Neuronal stem cell (in vitro differentiated cells): ENCODE data around the gene C16orf95.
A peak's percentile ranks its signal among the peaks of the same experiment; 100 is the strongest.
"Not testable (repeated sequence)": the region's sequence is repeated elsewhere in the genome, so short reads cannot be mapped to it uniquely, and the experiment has no call there.

ENCODE experiments used
- DNase-seq: peaks from one replicate; pipeline ENCODE4 v3.0.0-alpha.2; 2013; ENCODE audit warnings: low spot score
- H2AFZ ChIP-seq: one replicate; pipeline ENCODE4 v1.6.1; 2013; ENCODE audit warnings: mild to moderate bottlenecking, low read length, inconsistent platforms
- H2AK5ac ChIP-seq: 2 replicates; pipeline ENCODE4 v1.6.1; 2013; ENCODE audit warnings: low read depth, mild to moderate bottlenecking, inconsistent platforms, low read length, moderate library complexity, mixed read lengths
- H2BK120ac ChIP-seq: 2 replicates; pipeline ENCODE4 v1.6.1; 2013; ENCODE audit warnings: low read depth, mild to moderate bottlenecking, inconsistent platforms, low read length, moderate library complexity, mixed read lengths
- H2BK12ac ChIP-seq: one replicate; pipeline ENCODE4 v1.6.1; 2013; ENCODE audit warnings: low read length, inconsistent platforms
- H2BK15ac ChIP-seq: 2 replicates; pipeline ENCODE4 v1.6.1; 2013; ENCODE audit warnings: mild to moderate bottlenecking, low read length, inconsistent platforms, mixed read lengths
- H2BK5ac ChIP-seq: one replicate; pipeline ENCODE4 v1.6.1; 2013; ENCODE audit warnings: inconsistent platforms, mild to moderate bottlenecking, low read length, moderate library complexity
- H3K14ac ChIP-seq: one replicate; pipeline ENCODE4 v1.6.1; 2013; ENCODE audit warnings: low read length, inconsistent platforms
- H3K18ac ChIP-seq: 2 replicates; pipeline ENCODE4 v1.6.1; 2013; ENCODE audit warnings: low read length, inconsistent platforms
- H3K23ac ChIP-seq: 2 replicates; pipeline ENCODE4 v1.6.1; 2013; ENCODE audit warnings: low read depth, mild to moderate bottlenecking, mixed read lengths, low read length, inconsistent platforms; ENCODE audit not compliant: poor library complexity
- H3K27ac ChIP-seq: replicated peaks from 3 replicates; pipeline ENCODE4 v1.5.1; 2013; ENCODE audit warnings: low read length, inconsistent platforms
- H3K27me3 ChIP-seq, 3 experiments: 2 replicates each; pipeline ENCODE4 v1.6.1; 2013; ENCODE audit warnings: low read length in 3 of 3, mild to moderate bottlenecking in 2 of 3, inconsistent platforms in 1 of 3, low read depth in 1 of 3, mixed read lengths in 1 of 3, moderate library complexity in 1 of 3; ENCODE audit not compliant: control insufficient read depth in 3 of 3, insufficient read depth in 3 of 3
- H3K36me3 ChIP-seq, 2 donors: replicated peaks in 1 of 2; 2 replicates each; pipeline ENCODE4 v1.6.1; 2013; ENCODE audit warnings: low read length in 2 of 2; ENCODE audit not compliant: control insufficient read depth in 2 of 2, insufficient read depth in 2 of 2
- H3K4ac ChIP-seq: 2 replicates; pipeline ENCODE4 v1.6.1; 2013; ENCODE audit warnings: inconsistent platforms, mild to moderate bottlenecking, low read length, moderate library complexity
- H3K4me1 ChIP-seq, 2 donors: 1 replicate in 1 of 2; 2 replicates in 1 of 2; pipeline ENCODE4 v1.6.1; 2013; ENCODE audit warnings: low read length in 2 of 2, low read depth in 1 of 2; ENCODE audit not compliant: control insufficient read depth in 2 of 2, insufficient read depth in 1 of 2
- H3K4me2 ChIP-seq: one replicate; pipeline ENCODE4 v1.6.1; 2013; ENCODE audit warnings: mild to moderate bottlenecking, low read length, inconsistent platforms; ENCODE audit not compliant: insufficient read depth, poor library complexity, severe bottlenecking
- H3K4me3 ChIP-seq, 2 donors: 2 replicates each; pipeline ENCODE4 v1.5.1; 2013; ENCODE audit warnings: low read length in 2 of 2, mild to moderate bottlenecking in 2 of 2, inconsistent platforms in 1 of 2, moderate library complexity in 1 of 2
- H3K79me1 ChIP-seq: one replicate; pipeline ENCODE4 v1.6.1; 2013; ENCODE audit warnings: low read depth, mild to moderate bottlenecking, inconsistent platforms, low read length, moderate library complexity
- H3K9ac ChIP-seq: one replicate; pipeline ENCODE4 v1.6.1; 2013; ENCODE audit warnings: mild to moderate bottlenecking, low read depth, low read length, inconsistent platforms; ENCODE audit not compliant: poor library complexity
- H3K9me3 ChIP-seq, 2 donors: replicated peaks in 1 of 2; 2 replicates each; pipeline versions ENCODE3 to v1.6.1; 2013; ENCODE audit warnings: low read length in 2 of 2, mild to moderate bottlenecking in 2 of 2, inconsistent platforms in 1 of 2, low read depth in 1 of 2, mixed read lengths in 1 of 2, moderate library complexity in 1 of 2; ENCODE audit not compliant: control insufficient read depth in 2 of 2, insufficient read depth in 1 of 2
- H4K8ac ChIP-seq: one replicate; pipeline ENCODE4 v1.6.1; 2013; ENCODE audit warnings: low read depth, mild to moderate bottlenecking, inconsistent platforms, low read length, moderate library complexity
- H4K91ac ChIP-seq: one replicate; pipeline ENCODE4 v1.6.1; 2013; ENCODE audit warnings: low read length, low read depth, mild to moderate bottlenecking, inconsistent platforms; ENCODE audit not compliant: poor library complexity
- WGBS, 2 donors: extraction: QIAGEN DNeasy Blood & Tissue Kit; methylation state at CpG; one replicate each; pipeline ENCODE4 v1.1.7; 2013; ENCODE audit warnings: missing lambda C conversion rate in 2 of 2, mixed read lengths in 1 of 2; ENCODE audit not compliant: insufficient read length in 2 of 2, insufficient replicate concordance in 1 of 2; ENCODE audit errors: extremely low coverage in 2 of 2; 5-methylcytosine and 5-hydroxymethylcytosine counted together

C16orf95 gene

GRCh38 chr16:87365021-87365713 is 48.0 kb upstream of the C16orf95 start:
- Histone ChIP-seq H3K36me3 (peaks cover 6 to 39% of the 10 kb centered on the region in 2 donors), H3K9ac (no peak overlapping the region), H3K4ac (no peak overlapping the region), H4K8ac (no peak overlapping the region), H2BK15ac (no peak overlapping the region), H3K23ac (no peak overlapping the region), H2AK5ac (no peak overlapping the region), H3K4me2 (no peak overlapping the region), H3K27ac (no peak overlapping the region), H3K14ac (no peak overlapping the region), H4K91ac (no peak overlapping the region), H2BK120ac (no peak overlapping the region), H3K4me3 (no peak overlapping the region), H3K27me3 (no peaks in the 10 kb centered on the region), H3K9me3 (peaks cover 4 to 8% of the 10 kb centered on the region in 2 donors), H2AFZ (no peak overlapping the region), H3K4me1 (peaks cover 7 to 8% of the 10 kb centered on the region in 2 donors), H2BK12ac (no peak overlapping the region), H2BK5ac (no peak overlapping the region), H3K18ac (no peak overlapping the region), H3K79me1 (peaks cover 10% of the 10 kb centered on the region)
- WGBS, 2 donors: 100% methylated on average over 2 of the region's 13 CpGs; no CpG with 5 or more reads in 1 of the 2 donors
- no peak for DNase-seq

DNA sequence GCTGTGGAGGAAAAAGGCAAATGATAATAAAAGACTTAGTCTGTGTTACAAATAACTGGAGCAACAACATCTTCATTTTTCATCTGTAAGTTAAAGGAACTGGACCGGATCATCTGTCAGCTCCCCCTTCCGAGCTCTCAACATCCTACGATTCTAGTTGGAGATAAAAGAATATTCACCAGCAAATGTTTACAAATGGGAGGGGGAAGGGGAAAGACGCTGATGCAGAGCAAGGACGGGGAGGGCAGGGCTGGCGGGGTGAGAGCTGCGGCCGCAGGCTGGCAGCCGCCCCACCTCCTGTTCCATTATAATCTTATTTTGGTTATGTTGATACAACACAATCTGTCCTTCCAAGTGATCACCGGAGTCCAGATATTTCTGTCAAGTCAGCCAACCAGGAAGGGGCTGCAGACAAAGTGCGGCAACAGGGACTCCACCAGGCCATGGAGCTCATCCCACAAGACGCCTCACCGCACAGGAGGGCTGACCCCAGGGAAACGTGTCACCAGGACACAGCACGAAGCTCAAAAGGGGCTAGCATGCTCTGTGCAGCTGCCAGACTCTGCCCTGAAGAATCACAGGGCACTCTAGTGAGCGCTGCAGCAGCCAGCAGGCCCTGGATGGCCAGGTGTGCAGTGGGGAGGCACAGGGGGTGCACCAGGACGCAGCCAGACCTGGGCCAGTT is 46.7 kb upstream of the C16orf95 start:
- H3K4me3 ChIP-seq: no peak overlapping the region
- H4K8ac ChIP-seq: no peak overlapping the region
- no peak overlapping the region for H2AFZ ChIP-seq
- no peak overlapping the region for H2BK15ac ChIP-seq
- H3K9ac ChIP-seq: peak overlapping the region; percentile 73
- no CpG with 5 or more reads among the region's 17 CpGs for WGBS, 2 donors
- DNase-seq: no peak
- peaks cover 4 to 8% of the 10 kb centered on the region in 2 donors for H3K9me3 ChIP-seq
- no peak overlapping the region for H4K91ac ChIP-seq
- H3K23ac ChIP-seq: no peak overlapping the region
- no peak overlapping the region for H2BK12ac ChIP-seq
- peak overlapping the region; percentile 20 for H3K18ac ChIP-seq
- no peak overlapping the region for H3K4ac ChIP-seq
- peaks cover 8% of the 10 kb centered on the region for H3K79me1 ChIP-seq
- no peak overlapping the region for H3K14ac ChIP-seq
- H3K4me1 ChIP-seq: peaks cover 1 to 3% of the 10 kb centered on the region in 2 donors
- no peak overlapping the region for H3K4me2 ChIP-seq
- H3K27ac ChIP-seq: no peak overlapping the region
- H3K36me3 ChIP-seq: peaks cover 8 to 51% of the 10 kb centered on the region in 2 donors
- no peak overlapping the region for H2AK5ac ChIP-seq
- H3K27me3 ChIP-seq: no peaks in the 10 kb centered on the region
- no peak overlapping the region for H2BK5ac ChIP-seq
- no peak overlapping the region for H2BK120ac ChIP-seq

- H2BK12ac ChIP-seq, H3K14ac ChIP-seq, H3K18ac ChIP-seq, H2BK120ac ChIP-seq, H2AK5ac ChIP-seq, H3K27me3 ChIP-seq, H3K27ac ChIP-seq, H3K79me1 ChIP-seq, H3K4ac ChIP-seq, H4K91ac ChIP-seq, H3K4me1 ChIP-seq, H4K8ac ChIP-seq, H3K9ac ChIP-seq, H2AFZ ChIP-seq, H2BK5ac ChIP-seq, H3K9me3 ChIP-seq, H3K4me3 ChIP-seq, DNase-seq, H3K23ac ChIP-seq, H2BK15ac ChIP-seq, H3K4me2 ChIP-seq: not testable (repeated sequence)
- WGBS, 2 donors: no CpG with 5 or more reads among the region's 13 CpGs
- peaks cover 14 to 60% of the 10 kb centered on the region in 2 donors for H3K36me3 ChIP-seq
Measured at GRCh38 chr16:87362828-87363559, 45.8 kb upstream of the C16orf95 start.
